Measurements from ENCODE around the gene BACE2. TPM values are rescaled to one million over a fixed set of nuclear protein-coding genes. Genes with fewer than 3 reads are reported as not detected.

BACE2 gene
- total RNA-seq, 1 donor from 2014 or later = 16.8 TPM

DNA sequence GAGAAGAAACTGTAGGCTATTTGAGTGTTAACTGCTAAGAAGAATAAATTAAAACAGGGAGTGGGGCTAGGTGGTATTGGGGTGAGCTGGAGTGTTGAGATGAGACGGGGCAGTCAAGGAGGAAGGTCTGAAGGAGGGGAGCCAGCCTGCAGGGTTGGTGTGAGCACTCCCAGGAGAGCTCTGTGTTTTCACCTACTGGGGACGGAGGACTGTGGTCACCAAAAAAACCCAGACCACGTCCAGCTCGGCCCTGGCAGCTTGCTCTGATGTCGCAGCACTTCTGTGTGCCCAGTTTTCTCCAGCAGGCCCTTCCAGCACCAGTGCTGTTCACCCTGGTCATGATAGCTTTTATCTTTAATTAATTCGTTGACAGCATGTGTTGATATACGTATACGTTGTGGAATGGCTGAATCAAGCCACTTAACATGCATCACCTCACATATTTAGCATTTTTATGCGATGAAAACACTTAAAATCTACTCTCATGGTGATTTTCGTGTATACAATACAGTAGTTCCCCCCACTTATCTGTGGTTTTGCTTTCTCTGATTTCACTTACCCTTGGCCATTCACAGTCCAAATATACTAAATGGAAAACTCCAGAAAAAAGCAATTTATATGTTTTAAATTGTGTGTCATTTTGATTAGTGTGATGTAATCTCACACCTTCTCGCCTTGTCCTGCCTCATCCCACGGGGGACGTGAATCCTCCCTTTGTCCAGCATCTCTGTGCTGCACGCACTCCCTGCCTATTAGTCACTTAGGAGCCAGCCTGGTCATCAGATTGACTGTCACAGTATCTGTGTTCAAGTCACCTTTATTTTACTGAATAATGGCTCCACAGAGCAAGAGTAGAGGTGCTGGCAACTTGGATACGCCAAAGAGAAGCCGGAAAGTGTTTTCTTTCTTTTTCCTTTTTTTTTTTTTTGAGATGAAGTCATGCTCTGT, 161.0 kb downstream of the BACE2 start:
- Histone ChIP-seq H3K36me3 (ENCODE audit: insufficient read depth, low read length) (no peaks in the 10 kb centered on the region), H2AFZ (ENCODE audit: low read depth, low read length) (no peak overlapping the region), H3K4me3 (ENCODE audit: insufficient read depth, low read depth, low read length) (no peak overlapping the region), H3K9me3 (ENCODE audit: insufficient read depth, low read depth, low read length) (no peaks in the 10 kb centered on the region), H3K4me2 (ENCODE audit: low read length) (peak overlapping the region; percentile 62), H3K4me1 (ENCODE audit: insufficient read depth, low read length) (peaks cover 10% of the 10 kb centered on the region), H3K79me2 (ENCODE audit: insufficient read depth, low read length) (no peaks in the 10 kb centered on the region), H3K27me3 (ENCODE audit: insufficient read depth, low read length) (no peaks in the 10 kb centered on the region), H4K20me1 (ENCODE audit: insufficient read depth, low read length) (no peaks in the 10 kb centered on the region), H3K9ac (ENCODE audit: low read length) (peak overlapping the region; percentile 60), H3K27ac (ENCODE audit: low read depth, low read length) (peak overlapping the region; percentile 85)
- H3K9me3 Mint-ChIP-seq (ENCODE audit: unreplicated experiment) = peaks cover 8% of the 10 kb centered on the region
- H3K27ac Mint-ChIP-seq (ENCODE audit: unreplicated experiment) = no peak overlapping the region
- H3K4me3 Mint-ChIP-seq (ENCODE audit: unreplicated experiment) = no peak overlapping the region
- H3K4me1 Mint-ChIP-seq (ENCODE audit: low read depth, unreplicated experiment) = no peaks in the 10 kb centered on the region
- peaks cover 10% of the 10 kb centered on the region for H3K27me3 Mint-ChIP-seq (ENCODE audit: low read depth, unreplicated experiment)
- TF ChIP-seq, protein P1, sequence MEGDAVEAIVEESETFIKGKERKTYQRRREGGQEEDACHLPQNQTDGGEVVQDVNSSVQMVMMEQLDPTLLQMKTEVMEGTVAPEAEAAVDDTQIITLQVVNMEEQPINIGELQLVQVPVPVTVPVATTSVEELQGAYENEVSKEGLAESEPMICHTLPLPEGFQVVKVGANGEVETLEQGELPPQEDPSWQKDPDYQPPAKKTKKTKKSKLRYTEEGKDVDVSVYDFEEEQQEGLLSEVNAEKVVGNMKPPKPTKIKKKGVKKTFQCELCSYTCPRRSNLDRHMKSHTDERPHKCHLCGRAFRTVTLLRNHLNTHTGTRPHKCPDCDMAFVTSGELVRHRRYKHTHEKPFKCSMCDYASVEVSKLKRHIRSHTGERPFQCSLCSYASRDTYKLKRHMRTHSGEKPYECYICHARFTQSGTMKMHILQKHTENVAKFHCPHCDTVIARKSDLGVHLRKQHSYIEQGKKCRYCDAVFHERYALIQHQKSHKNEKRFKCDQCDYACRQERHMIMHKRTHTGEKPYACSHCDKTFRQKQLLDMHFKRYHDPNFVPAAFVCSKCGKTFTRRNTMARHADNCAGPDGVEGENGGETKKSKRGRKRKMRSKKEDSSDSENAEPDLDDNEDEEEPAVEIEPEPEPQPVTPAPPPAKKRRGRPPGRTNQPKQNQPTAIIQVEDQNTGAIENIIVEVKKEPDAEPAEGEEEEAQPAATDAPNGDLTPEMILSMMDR (IDR thresholded peaks at IDR 0.05; ENCODE audit: insufficient read depth, low read depth, low read length) = no peak
- no peak for FAIRE-seq
- H3K36me3 Mint-ChIP-seq (ENCODE audit: low read depth, unreplicated experiment) = peaks cover 3% of the 10 kb centered on the region
- peak; percentile 89 for DNase-seq (ENCODE audit: low read depth)

Small RNA genes within 50 kb of the gene (microRNA-seq; reads per million reads assigned to microRNA genes)
- gene MIR3197 = 1.9 reads per million

Other genes with a start within 250 kb of the BACE2 start
- gene FAM3B, start 148.6 kb downstream of the BACE2 start, total RNA-seq = not detected in 2 replicates
- 8.6 and 13.8 TPM in 2 replicates for gene MX2, start 193.9 kb downstream of the BACE2 start, total RNA-seq